BLaER1 treated with 17β-estradiol and CSF1 and Interleukin-3, amounts not matched to agents 10 nM and 100 nM (cell line): ENCODE data around the gene STK4.
A peak's percentile ranks its signal among the peaks of the same experiment; 100 is the strongest.

Experiments used
- H3K27ac ChIP-seq, 11 experiments: shearing (Covaris generic); formaldehyde crosslinking; 2 replicates each; pipeline ENCODE4 v1.8.1; 2022
- H3K27me3 ChIP-seq, 11 experiments: shearing (Covaris generic); formaldehyde crosslinking; 2 replicates each; pipeline ENCODE4 v1.8.1; 2022
- H3K36me3 ChIP-seq, 11 experiments: shearing (Covaris generic); formaldehyde crosslinking; 2 replicates each; pipeline ENCODE4 v1.8.1; 2022
- H3K4me1 ChIP-seq, 10 experiments: shearing (Covaris generic); formaldehyde crosslinking; 2 replicates each; pipeline ENCODE4 v1.8.1; 2022
- H3K4me2 ChIP-seq, 11 experiments: shearing (Covaris generic); formaldehyde crosslinking; 2 replicates each; pipeline ENCODE4 v1.8.1; 2022
- H3K4me3 ChIP-seq, 10 experiments: shearing (Covaris generic); formaldehyde crosslinking; 2 replicates each; pipeline ENCODE4 v1.8.1; 2022
- H3K9ac ChIP-seq, 11 experiments: shearing (Covaris generic); formaldehyde crosslinking; 2 replicates each; pipeline ENCODE4 v1.8.1; 2022
- H3K9me3 ChIP-seq, 11 experiments: shearing (Covaris generic); formaldehyde crosslinking; replicated peaks in 1 of 11; 2 replicates each; pipeline ENCODE4 v1.8.1; 2022
- H4K20me1 ChIP-seq, 11 experiments: shearing (Covaris generic); formaldehyde crosslinking; 2 replicates each; pipeline ENCODE4 v1.8.1; 2022
- Cebpa-rat ChIP-seq, 11 experiments: shearing (Covaris generic); IDR thresholded peaks; 2 replicates each; pipeline ENCODE4 v1.8.1; 2022

The STK4 gene

DNA sequence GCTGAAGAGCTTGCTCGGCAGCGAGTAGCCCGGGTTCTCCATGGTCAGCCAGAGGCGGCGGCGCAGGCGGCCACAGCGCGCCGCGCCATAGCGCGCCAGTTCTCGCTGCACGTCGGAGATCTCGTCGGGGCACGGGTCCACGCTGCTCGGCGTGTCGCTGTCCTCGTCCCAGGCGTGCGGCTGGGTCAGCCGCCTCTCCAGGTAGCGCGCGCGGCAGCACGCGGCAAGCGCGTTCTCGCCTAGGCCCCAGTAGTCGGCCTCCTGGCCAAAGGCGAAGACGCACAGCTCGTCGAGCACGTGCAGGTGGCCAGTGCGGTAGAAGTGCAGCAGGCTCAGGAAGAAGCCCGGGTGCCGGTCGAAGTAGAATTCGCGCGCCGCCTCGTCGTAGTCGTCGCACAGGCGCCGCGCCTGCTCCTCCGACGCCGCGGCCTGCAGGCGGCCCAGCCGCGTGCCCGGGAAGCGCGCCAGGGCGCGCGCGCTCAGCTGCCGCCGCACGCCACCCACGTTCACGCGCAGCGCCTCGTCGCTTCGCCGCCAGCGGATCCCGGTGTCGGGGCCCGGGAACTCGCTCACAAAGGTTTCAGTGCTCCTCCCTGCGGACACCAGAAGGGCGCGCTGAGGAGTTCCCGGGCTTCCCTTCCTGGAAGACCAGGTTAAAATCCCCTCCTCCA is 131.9 kb downstream of the STK4 start:
- Histone ChIP-seq H3K27me3 (peaks cover 25 to 33% (median 30%) of the 10 kb centered on the region in 11 experiments), H3K4me3 (no peak overlapping the region)
- no peak for TF ChIP-seq Cebpa-rat (IDR thresholded peaks at IDR 0.05)

DNA sequence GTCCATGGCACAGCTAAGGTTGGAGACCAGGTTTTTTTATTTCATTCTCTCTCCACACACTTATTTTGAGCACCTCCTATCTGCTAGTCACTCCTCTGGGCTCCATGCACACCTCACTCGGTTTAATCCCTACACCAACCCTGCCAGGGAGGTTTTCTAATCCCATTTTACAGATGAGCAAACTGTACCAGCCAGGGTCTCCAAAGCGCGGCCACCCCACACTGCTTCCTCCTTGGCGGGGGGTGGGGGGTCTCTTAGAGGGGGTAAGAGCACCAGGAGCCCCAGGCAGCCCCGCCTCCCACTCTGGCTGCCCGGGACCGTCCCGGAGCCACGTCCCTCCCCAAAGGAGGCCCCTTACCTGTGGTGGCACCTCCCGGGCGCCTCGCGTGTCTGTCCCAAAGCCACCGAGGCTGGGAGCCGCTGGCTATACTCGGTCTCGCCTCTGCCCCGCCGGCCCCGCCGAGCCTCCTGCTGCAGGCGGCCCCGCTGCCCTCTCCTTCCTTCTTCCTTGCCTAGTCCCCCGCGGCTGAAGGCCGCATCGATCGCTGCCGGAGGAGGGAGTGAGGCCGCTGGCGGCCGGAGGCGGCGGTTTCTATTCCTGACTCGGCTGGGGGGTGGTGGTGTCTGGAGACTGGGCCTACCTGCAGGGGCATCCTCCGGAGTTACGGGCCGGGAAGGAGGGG is 134.4 kb downstream of the STK4 start, which contains the start of gene KCNS1:
Gene KCNS1 (minus strand): TSS at position 565 of the 683 bp plus-strand sequence. CDS start 1,891 bp downstream, outside the sequence.
- Histone ChIP-seq H3K27ac (no peak within 1 kb of the TSS), H3K9me3 (no peaks in the 10 kb centered on the region), H3K9ac (peak within 1 kb of the TSS in 8 of 11 experiments; percentile 21 to 51 (median 46); a peak in 11 of 22 replicates), H3K27me3 (peaks cover 25 to 33% (median 30%) of the 10 kb centered on the region in 11 experiments), H4K20me1 (peaks cover 0 to 19% (median 0%) of the 10 kb centered on the region in 11 experiments; a peak in 3 of 22 replicates), H3K4me3 (peak within 1 kb of the TSS in 7 of 10 experiments; percentile 21 to 61 (median 35); a peak in 10 of 20 replicates), H3K4me2 (peak within 1 kb of the TSS; percentile 55 to 93 (median 71)), H3K36me3 (no peaks in the 10 kb centered on the region), H3K4me1 (peaks cover 14 to 30% (median 28%) of the 10 kb centered on the region in 10 experiments)
- no peak for TF ChIP-seq Cebpa-rat (IDR thresholded peaks at IDR 0.05)

More for the DNA sequence above, 131.9 kb downstream of the STK4 start:
- no peak overlapping the region for H3K4me2 ChIP-seq
- H4K20me1 ChIP-seq = peaks cover 0 to 19% (median 0%) of the 10 kb centered on the region in 11 experiments; a peak in 3 of 22 replicates
- H3K9ac ChIP-seq = no peak overlapping the region
- H3K27ac ChIP-seq = no peak overlapping the region
- H3K36me3 ChIP-seq = no peaks in the 10 kb centered on the region
- no peaks in the 10 kb centered on the region for H3K9me3 ChIP-seq
- H3K4me1 ChIP-seq = peaks cover 6 to 16% (median 13%) of the 10 kb centered on the region in 10 experiments; a peak in 16 of 20 replicates

DNA sequence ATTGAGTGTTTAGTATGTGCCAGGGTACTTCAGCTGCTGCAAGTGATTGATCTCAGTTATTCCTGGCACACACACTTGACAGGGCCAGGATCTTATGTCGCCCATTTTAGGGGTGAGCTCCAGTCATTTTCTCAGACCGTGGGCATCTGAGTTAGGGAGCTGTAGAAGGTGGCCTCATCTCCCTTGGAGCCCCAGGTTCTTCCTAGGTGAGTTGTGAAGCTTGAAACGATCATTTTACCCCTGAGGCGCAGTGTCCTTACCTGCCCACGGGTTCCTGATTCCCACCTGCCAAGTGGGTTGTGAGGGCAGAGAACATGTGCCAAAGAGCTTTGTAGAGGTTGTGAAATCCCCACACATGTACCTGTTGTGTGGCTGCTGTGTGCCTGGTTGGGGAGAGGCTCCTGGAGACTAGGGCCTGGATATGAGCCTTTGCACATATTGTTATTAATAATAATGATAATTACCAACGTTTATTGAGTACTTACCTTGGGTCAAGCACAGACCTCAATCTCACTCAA is 135.1 kb downstream of the STK4 start:
- no peak for TF ChIP-seq Cebpa-rat (IDR thresholded peaks at IDR 0.05)
- H3K9me3 ChIP-seq = no peaks in the 10 kb centered on the region
- no peaks in the 10 kb centered on the region for H3K36me3 ChIP-seq
- H3K27me3 ChIP-seq = peaks cover 25 to 33% (median 30%) of the 10 kb centered on the region in 11 experiments
- H3K4me1 ChIP-seq = peaks cover 14 to 31% (median 28%) of the 10 kb centered on the region in 10 experiments
- H3K27ac ChIP-seq = no peak overlapping the region
- H4K20me1 ChIP-seq = peaks cover 0 to 15% (median 0%) of the 10 kb centered on the region in 11 experiments; a peak in 3 of 22 replicates
- H3K4me2 ChIP-seq = peak overlapping the region; percentile 55 to 93 (median 71)
- H3K4me3 ChIP-seq = peak overlapping the region in 1 of 10 experiments; percentile 52; a peak in 1 of 20 replicates
- peak overlapping the region in 2 of 11 experiments; percentile 21 to 43; a peak in 2 of 22 replicates for H3K9ac ChIP-seq

- Histone ChIP-seq H3K9me3 (no peaks in the 10 kb centered on the region), H3K9ac (no peak overlapping the region), H3K4me2 (peak overlapping the region in 7 of 11 experiments; percentile 6 to 37 (median 30); a peak in 9 of 22 replicates), H3K36me3 (no peaks in the 10 kb centered on the region), H3K4me3 (no peak overlapping the region), H3K4me1 (peaks cover 14 to 31% (median 28%) of the 10 kb centered on the region in 10 experiments), H3K27ac (no peak overlapping the region), H3K27me3 (peaks cover 25 to 33% (median 30%) of the 10 kb centered on the region in 11 experiments), H4K20me1 (peaks cover 0 to 13% (median 0%) of the 10 kb centered on the region in 11 experiments; a peak in 2 of 22 replicates)
- TF ChIP-seq Cebpa-rat (IDR thresholded peaks at IDR 0.05) = no peak
Observed at GRCh38 chr20:45103072-45103471, 136.8 kb downstream of the STK4 start.

- Histone ChIP-seq H4K20me1 (peaks cover 0 to 7% (median 0%) of the 10 kb centered on the region in 11 experiments; a peak in 2 of 22 replicates), H3K4me2 (peak overlapping the region; percentile 14 to 57 (median 39); a peak in 21 of 22 replicates), H3K4me3 (no peak overlapping the region), H3K9me3 (no peaks in the 10 kb centered on the region), H3K27ac (no peak overlapping the region), H3K4me1 (peaks cover 14 to 31% (median 28%) of the 10 kb centered on the region in 10 experiments), H3K27me3 (peaks cover 20 to 26% (median 24%) of the 10 kb centered on the region in 11 experiments), H3K9ac (no peak overlapping the region), H3K36me3 (no peaks in the 10 kb centered on the region)
- TF ChIP-seq Cebpa-rat (IDR thresholded peaks at IDR 0.05) = no peak
Observed at GRCh38 chr20:45104786-45105185, 138.5 kb downstream of the STK4 start.

- no peak overlapping the region for H3K4me3 ChIP-seq
- H3K27me3 ChIP-seq = peaks cover 15 to 21% (median 19%) of the 10 kb centered on the region in 11 experiments
- no peak for TF ChIP-seq Cebpa-rat (IDR thresholded peaks at IDR 0.05)
- no peak overlapping the region for H3K9ac ChIP-seq
- no peaks in the 10 kb centered on the region for H3K36me3 ChIP-seq
- H3K9me3 ChIP-seq = no peaks in the 10 kb centered on the region
- H3K27ac ChIP-seq = no peak overlapping the region
- H4K20me1 ChIP-seq = peaks cover 0 to 7% (median 0%) of the 10 kb centered on the region in 11 experiments; a peak in 2 of 22 replicates
- H3K4me1 ChIP-seq = peaks cover 14 to 31% (median 28%) of the 10 kb centered on the region in 10 experiments
- peak overlapping the region; percentile 14 to 57 (median 39); a peak in 20 of 22 replicates for H3K4me2 ChIP-seq
Observed at GRCh38 chr20:45105317-45105716, 139.0 kb downstream of the STK4 start.

GRCh38 chr20:45109634-45110033 is 143.3 kb downstream of the STK4 start:
- no peak overlapping the region for H3K4me2 ChIP-seq
- no peaks in the 10 kb centered on the region for H3K9me3 ChIP-seq
- H3K27me3 ChIP-seq = no peaks in the 10 kb centered on the region
- H3K4me3 ChIP-seq = no peak overlapping the region
- no peak overlapping the region for H3K27ac ChIP-seq
- no peaks in the 10 kb centered on the region for H4K20me1 ChIP-seq
- TF ChIP-seq Cebpa-rat (IDR thresholded peaks at IDR 0.05) = no peak
- peaks cover 6 to 12% (median 8%) of the 10 kb centered on the region in 10 experiments for H3K4me1 ChIP-seq
- no peak overlapping the region for H3K9ac ChIP-seq
- H3K36me3 ChIP-seq = no peaks in the 10 kb centered on the region

- peaks cover 0 to 5% (median 1%) of the 10 kb centered on the region in 10 experiments; a peak in 14 of 20 replicates for H3K4me1 ChIP-seq
- no peaks in the 10 kb centered on the region for H3K36me3 ChIP-seq
- H3K9ac ChIP-seq = no peak overlapping the region
- H3K27me3 ChIP-seq = no peaks in the 10 kb centered on the region
- H3K4me3 ChIP-seq = no peak overlapping the region
- no peaks in the 10 kb centered on the region for H4K20me1 ChIP-seq
- H3K9me3 ChIP-seq = no peaks in the 10 kb centered on the region
- no peak for TF ChIP-seq Cebpa-rat (IDR thresholded peaks at IDR 0.05)
- no peak overlapping the region for H3K4me2 ChIP-seq
- no peak overlapping the region for H3K27ac ChIP-seq
Observed at GRCh38 chr20:45110301-45110700, 144.0 kb downstream of the STK4 start.
